ENCODE measurements around the gene FBLN1. TPM values are rescaled to one million over a fixed set of nuclear protein-coding genes. Genes with fewer than 3 reads are reported as not detected.
"Not testable (repeated sequence)": the region's sequence is repeated elsewhere in the genome, so short reads cannot be mapped to it uniquely, and the experiment has no call there.

The FBLN1 gene
- total RNA-seq, 1 donor from 2014 or later = 7.4 TPM

DNA sequence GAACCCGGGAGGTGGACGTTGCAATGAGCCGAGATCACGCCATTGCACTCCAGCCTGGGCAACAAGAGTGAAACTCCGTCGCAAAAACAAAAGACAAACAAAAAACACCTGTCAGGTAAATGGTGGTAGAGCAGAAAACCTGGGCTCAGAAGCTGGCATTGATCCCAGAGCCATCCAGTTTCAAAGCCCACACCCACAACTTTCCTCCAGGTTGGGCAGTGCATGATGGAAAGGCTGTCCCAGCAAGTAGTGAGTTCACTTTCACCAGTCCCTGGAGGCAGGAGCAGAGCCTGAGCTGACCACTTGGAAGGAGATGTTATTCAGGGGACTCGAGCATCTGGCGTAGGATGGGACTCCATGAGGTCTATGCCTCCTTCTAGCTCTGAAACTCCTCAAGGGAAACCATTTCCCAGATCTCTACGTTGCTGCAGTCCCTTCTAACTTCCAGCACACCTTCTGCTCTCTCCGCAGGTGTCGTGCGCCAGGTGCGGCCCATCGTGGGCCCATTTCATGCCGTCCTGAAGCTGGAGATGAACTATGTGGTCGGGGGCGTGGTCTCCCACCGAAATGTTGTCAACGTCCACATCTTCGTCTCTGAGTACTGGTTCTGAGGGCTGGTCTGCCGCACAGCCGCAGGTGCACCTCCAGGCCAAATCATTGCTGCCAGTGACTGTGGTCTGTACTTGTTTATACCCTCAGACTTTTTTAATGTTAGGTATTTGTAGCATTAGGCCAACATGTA is 97.3 kb downstream of the FBLN1 start:
- DNase-seq (ENCODE audit: extremely low read depth, low read depth, low spot score) = no peak

- no peak for DNase-seq (ENCODE audit: extremely low read depth, low read depth, low spot score)
These were observed 98.4 kb downstream of the FBLN1 start for GRCh38 chr22:45600790-45601730.

GRCh38 chr22:45602004-45602733 is 99.5 kb downstream of the FBLN1 start:
- no peak for DNase-seq (ENCODE audit: extremely low read depth, low read depth, low spot score)

DNA sequence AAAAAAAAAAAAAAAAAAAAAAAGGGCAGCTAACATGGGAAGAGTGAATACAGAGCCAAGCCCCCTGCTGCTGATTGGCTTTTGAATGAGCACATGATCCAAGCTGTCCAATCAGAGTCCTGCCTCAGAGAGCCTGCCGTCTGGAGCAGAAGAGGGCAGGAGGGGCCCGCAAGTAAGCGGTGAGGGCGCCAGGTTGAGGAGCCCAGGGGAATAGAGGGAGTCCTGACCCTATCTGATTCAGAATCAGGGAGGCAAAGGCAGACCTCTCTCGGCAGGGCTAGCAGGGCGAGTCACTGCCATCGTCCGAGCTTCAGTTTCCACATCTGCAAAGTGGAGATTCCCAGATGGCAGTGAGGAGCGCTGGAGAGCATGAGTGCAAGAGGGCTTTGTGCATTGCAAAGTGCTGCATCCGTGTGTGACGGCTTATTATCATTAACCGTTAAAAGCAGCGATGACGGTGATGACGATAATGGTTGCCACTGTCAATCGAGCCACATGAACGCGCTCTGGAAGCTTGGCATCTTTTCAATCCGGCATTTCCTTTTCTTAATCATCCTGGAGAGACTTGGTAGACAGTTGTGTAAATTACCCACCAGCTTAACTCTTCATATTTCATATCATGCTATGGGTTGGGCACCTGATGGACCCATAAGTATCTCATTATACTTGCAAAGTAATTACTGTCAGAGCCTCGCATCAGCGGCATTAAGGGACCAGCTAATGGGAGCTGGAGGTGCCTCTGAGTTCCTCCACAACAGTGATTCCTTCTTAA is 100.3 kb downstream of the FBLN1 start:
- DNase-seq (ENCODE audit: extremely low read depth, low read depth, low spot score) = no peak

GRCh38 chr22:45603619-45604018 is 100.9 kb downstream of the FBLN1 start:
- no peak for DNase-seq (ENCODE audit: extremely low read depth, low read depth, low spot score)

GRCh38 chr22:45608045-45608444 is 105.4 kb downstream of the FBLN1 start:
- DNase-seq (ENCODE audit: extremely low read depth, low read depth, low spot score) = not testable (repeated sequence)

DNA sequence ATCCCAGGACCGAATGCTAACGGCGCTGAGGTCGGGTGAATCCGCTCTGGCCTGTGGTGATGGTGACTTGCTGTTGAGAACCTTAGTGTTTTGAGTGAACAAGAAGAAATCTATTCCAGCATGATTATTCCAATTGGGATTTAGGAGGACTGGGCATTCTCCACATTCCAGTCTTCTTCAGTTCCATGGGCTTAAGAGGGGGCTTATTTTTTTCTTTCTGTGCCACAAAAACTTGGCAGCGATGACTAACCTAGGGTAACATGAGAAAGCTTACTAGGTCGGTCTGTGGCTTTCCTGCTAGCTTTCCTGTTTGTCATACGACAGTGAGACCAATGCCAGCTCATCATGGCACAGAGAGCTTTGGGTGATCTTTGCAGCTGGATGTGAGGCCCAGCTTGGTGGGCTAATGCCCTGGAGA is 106.1 kb downstream of the FBLN1 start:
- no peak for DNase-seq (ENCODE audit: extremely low read depth, low read depth, low spot score)

- no peak for DNase-seq (ENCODE audit: extremely low read depth, low read depth, low spot score)
These were observed 109.8 kb downstream of the FBLN1 start for GRCh38 chr22:45612451-45612901.

DNA sequence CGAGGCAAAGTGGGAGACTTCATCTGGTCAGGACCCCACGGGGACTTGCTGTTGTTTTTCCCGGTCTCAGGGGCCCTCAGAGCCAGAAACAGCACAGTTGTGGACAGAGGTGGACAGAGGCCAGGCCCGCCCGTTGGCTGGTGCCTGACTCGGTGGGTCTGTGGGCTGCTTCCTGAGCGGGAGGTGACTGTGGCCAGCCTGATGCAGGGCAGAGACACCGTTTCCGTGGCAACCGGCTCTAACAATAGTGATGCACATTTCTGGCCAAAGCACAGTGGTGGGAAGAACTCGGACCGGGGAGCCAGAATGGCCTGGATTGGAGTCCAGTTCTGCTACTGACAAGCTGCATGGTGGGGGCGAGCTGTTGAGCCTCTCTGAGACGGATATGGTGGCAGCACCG is 110.3 kb downstream of the FBLN1 start:
- no peak for DNase-seq (ENCODE audit: extremely low read depth, low read depth, low spot score)

- no peak for DNase-seq (ENCODE audit: extremely low read depth, low read depth, low spot score)
These were observed 112.7 kb downstream of the FBLN1 start for GRCh38 chr22:45615364-45615763.

GRCh38 chr22:45616432-45616831 is 113.7 kb downstream of the FBLN1 start:
- DNase-seq (ENCODE audit: extremely low read depth, low read depth, low spot score) = no peak

- no peak for DNase-seq (ENCODE audit: extremely low read depth, low read depth, low spot score)
These were observed 115.3 kb downstream of the FBLN1 start for GRCh38 chr22:45617948-45618347.

DNA sequence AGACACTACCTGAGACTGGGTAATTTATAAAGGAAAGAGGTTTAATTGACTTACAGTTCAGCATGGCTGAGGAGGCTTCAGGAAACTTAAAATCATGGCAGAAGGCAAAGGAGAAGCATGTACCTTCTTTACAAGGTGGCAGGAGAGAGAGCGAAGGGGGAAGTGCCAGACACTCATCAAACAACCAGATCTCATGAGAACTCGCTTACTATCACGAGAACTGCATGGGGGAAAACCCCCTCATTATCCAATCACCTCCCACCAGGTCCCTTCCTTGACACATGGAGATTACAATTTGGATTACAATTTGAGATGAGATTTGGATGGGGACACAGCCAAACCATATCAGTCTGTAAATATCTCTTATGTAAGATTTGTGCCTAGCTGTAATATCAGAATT is 118.0 kb downstream of the FBLN1 start:
- DNase-seq (ENCODE audit: extremely low read depth, low read depth, low spot score) = no peak

- DNase-seq (ENCODE audit: extremely low read depth, low read depth, low spot score) = no peak
These were observed 119.3 kb downstream of the FBLN1 start for GRCh38 chr22:45621836-45622600.

GRCh38 chr22:45623464-45624145 is 120.9 kb downstream of the FBLN1 start:
- DNase-seq (ENCODE audit: extremely low read depth, low read depth, low spot score) = not testable (repeated sequence)

DNA sequence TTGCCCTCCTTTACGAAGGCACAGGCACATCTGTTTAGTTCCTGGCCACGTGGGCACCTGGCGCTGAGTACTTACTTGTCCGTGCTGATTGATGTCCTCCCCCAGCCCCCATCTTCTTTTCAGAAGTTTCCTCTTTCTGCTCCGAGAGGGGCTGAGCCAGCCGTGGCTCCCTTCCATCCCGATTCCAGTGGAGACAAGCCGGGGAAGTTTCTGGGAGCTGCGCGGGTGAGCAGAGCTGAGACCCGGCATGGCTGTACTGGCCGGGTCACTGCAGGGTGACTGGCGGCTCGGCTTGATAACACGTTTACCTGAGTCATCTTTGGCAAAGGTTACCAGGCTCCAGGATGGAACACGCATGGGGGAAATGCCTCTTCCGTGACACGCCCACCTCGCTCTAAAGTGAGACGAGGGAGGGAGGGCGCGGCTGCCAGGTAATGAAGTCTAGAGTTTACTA is 123.5 kb downstream of the FBLN1 start:
- DNase-seq (ENCODE audit: extremely low read depth, low read depth, low spot score) = no peak

DNA sequence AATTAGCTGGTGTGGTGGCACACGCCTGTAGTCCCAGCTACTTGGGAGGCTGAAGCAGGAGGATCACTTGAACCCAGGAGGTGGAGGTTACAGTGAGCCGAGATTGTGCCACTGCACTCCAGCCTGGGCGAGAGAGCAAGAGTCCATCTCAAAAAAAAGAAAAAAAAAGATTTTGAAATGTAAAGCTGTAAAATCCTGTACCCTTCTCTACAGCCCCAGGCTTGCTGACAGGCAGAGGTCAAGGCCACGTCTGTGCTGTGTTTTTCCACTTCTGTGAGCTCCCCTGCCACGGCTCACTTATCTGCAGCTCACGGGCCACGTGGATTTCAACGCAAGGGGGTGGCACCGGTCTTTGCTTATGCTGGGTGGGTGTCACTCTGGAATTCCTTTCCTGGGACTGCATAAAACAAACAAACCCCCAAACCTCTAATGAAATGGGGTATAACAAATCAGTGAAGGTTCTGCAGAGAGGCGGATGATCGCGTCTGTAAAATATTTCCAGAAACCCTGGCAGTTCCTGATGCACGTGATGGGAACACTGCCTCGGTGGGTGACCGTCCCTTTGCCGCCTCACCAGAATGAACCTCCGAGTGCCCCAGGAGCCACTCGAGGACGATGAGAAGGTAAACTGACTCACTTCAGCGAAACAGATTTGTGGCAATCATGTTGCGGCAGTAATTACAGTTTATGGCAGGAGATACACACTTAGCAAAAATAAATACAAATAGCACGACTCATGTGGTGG is 125.0 kb downstream of the FBLN1 start:
- DNase-seq (ENCODE audit: extremely low read depth, low read depth, low spot score) = no peak

GRCh38 chr22:45628515-45628914 is 125.8 kb downstream of the FBLN1 start:
- no peak for DNase-seq (ENCODE audit: extremely low read depth, low read depth, low spot score)

Data from glomerular endothelial cell (primary cell).